OCI-LY3 (cell line): ENCODE results near the gene ERAP2.

ENCODE experiments used
- EZH2phosphoT487 ChIP-seq: fragments of 200-600 bp; shearing (Covaris generic); IDR thresholded peaks from 2 replicates; pipeline ENCODE4 v1.6.1; 2018; ENCODE audit warnings: antibody characterized with exemption, mixed run types, low read depth
- TF ChIP-seq, protein P1 (sequence below): fragments of 200-600, 300-600 bp; sonication (generic); IDR thresholded peaks from 2 replicates; pipeline ENCODE4 v1.5.1; 2014; ENCODE audit warnings: antibody characterized with exemption, low read length, low read depth

DNA sequence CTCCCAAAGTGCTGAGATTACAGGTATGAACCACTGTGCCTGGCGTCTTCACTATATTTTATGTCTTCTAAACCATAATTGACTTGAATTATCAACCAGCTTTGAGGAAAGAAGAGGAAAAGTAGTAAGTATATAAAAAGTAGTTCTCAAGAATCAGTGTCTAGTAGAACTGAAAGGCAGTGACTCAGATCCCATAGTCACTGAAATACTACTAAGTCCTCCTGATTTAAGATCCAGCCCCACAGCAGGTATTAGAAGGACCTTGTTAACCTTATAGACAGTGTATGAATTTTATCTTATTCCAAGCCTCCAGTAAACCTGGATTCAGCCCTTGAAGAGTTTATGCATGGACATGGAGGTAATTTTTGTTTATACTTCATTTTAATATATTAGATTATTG, 91.1 kb downstream of the ERAP2 start:
- TF ChIP-seq, protein P1, sequence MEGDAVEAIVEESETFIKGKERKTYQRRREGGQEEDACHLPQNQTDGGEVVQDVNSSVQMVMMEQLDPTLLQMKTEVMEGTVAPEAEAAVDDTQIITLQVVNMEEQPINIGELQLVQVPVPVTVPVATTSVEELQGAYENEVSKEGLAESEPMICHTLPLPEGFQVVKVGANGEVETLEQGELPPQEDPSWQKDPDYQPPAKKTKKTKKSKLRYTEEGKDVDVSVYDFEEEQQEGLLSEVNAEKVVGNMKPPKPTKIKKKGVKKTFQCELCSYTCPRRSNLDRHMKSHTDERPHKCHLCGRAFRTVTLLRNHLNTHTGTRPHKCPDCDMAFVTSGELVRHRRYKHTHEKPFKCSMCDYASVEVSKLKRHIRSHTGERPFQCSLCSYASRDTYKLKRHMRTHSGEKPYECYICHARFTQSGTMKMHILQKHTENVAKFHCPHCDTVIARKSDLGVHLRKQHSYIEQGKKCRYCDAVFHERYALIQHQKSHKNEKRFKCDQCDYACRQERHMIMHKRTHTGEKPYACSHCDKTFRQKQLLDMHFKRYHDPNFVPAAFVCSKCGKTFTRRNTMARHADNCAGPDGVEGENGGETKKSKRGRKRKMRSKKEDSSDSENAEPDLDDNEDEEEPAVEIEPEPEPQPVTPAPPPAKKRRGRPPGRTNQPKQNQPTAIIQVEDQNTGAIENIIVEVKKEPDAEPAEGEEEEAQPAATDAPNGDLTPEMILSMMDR, result no peak
- no peak for TF ChIP-seq EZH2phosphoT487
